Myocyte (in vitro differentiated cells): ENCODE data around the gene HTR2C. TPM values are rescaled to one million over a fixed set of nuclear protein-coding genes. Genes with fewer than 3 reads are reported as not detected.
"Not testable (repeated sequence)": the region's sequence is repeated elsewhere in the genome, so short reads cannot be mapped to it uniquely, and the experiment has no call there.

ENCODE experiments used
- DNase-seq: peaks from one replicate; pipeline ENCODE4 v3.0.0-alpha.2; 2012; ENCODE audit warnings: low read depth
- polyA plus RNA-seq: library from polyadenylated mRNA; unstranded; fragments of >200 nt; gene quantifications from one replicate; pipeline ENCODE4 v1.2.1, GENCODE V29; 2012; ENCODE audit warnings: missing spikeins
- total RNA-seq: library from RNA; depleted of rRNA; stranded (reverse); fragments of >200 nt; gene quantifications from 2 replicates; pipeline ENCODE4 v1.2.3, GENCODE V29; 2014

Gene HTR2C
- total RNA-seq = not detected in 2 replicates
- polyA plus RNA-seq = not detected

DNA sequence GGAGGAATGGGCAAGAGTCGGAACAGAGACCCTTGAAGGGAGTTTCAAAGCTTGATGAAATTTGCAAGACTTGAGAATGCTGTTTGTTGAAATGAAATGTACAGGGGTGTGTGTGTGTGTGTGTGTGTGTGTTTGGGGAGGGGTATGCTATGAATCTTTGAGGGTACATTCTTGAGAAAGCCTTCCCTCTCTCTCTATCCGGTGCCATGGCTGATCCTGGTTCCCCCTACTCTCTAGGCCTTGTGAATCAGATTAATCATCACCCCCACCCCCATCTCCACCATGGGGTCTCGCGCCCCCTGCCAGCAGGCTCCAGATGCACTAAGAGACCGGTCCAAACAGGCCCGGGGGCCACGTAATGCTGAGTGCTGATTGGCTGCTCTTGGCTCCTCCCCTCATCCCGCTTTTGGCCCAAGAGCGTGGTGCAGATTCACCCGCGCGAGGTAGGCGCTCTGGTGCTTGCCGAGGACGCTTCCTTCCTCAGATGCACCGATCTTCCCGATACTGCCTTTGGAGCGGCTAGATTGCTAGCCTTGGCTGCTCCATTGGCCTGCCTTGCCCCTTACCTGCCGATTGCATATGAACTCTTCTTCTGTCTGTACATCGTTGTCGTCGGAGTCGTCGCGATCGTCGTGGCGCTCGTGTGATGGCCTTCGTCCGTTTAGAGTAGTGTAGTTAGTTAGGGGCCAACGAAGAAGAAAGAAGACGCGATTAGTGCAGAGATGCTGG, at the start of gene HTR2C:
HTR2C (plus strand) TSS at position 441 of the 729 bp plus-strand sequence. CDS start 142,851 bp downstream, outside the sequence.
- DNase-seq = no peak

DNA sequence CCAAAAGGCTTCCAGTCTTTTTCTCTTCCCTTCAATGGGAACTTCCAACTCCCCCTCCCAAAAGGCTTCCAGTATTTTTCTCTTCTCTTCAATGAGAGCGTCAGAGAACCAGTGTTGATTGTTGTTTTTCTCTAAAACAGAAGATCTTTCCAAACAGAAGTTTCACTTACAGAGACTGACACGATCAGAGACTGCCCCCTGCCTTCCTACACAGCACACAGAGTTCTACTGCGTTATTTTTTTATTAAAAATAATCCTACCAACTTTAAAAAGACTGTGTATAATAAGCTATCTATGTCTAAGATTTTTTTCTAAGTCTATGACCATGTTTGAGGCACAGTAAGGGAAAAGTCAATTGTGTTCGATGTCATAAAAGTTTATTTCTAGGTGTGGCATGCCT, 3.5 kb upstream of the HTR2C start:
- DNase-seq = no peak

DNA sequence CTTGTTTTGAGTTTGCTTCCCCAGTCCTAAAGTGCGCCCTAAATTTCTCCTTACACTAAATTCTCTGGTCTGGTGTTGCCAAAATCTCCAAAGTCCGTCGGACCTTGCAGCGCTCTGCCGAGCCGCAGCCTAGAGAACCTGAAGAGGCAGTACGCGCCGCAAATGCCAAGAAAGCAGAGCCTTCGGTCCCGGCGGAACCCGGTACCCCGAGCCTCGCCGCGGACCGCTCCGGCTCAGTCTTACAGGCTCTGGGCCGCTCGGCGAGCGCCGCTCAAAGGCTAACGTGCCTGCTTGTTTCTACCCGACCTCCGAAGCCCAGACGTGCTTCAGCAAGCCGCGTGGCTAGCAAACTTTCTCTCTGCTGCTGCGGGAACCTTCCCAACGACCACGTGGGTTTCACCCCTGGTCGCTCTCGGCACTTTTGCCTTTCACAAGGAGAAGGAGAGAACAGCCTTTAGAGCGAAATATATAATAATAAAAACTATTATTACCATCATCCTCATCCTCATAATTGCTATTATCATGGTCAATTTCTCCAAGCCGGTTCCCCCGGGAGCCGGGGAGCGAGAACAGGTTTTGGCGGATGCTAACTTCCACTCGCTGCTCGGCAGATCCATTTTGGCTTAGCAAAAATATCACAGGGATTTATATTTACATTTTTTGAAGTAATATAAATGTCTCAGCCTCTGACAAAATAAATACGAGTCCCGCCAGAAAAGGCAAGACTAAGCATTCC, 2.2 kb upstream of the HTR2C start:
- DNase-seq = no peak

DNA sequence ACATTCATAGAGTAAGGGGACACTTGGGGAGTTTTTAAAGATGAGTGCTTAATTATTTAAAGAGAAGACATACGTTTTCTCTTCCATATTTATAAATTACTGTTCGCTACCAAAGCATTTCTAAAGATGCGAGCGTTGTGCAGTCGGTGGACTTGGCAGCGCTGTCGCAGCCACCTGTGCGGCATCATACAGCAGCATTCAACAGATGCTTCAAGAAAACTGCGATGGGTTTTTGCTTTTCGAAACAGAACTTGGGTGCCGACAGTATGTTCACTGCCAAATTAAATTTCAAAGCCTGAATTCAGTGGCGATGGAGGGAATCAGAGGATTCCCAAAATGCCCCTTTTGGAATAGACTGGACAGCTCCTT, 1.6 kb upstream of the HTR2C start:
- no peak for DNase-seq

DNA sequence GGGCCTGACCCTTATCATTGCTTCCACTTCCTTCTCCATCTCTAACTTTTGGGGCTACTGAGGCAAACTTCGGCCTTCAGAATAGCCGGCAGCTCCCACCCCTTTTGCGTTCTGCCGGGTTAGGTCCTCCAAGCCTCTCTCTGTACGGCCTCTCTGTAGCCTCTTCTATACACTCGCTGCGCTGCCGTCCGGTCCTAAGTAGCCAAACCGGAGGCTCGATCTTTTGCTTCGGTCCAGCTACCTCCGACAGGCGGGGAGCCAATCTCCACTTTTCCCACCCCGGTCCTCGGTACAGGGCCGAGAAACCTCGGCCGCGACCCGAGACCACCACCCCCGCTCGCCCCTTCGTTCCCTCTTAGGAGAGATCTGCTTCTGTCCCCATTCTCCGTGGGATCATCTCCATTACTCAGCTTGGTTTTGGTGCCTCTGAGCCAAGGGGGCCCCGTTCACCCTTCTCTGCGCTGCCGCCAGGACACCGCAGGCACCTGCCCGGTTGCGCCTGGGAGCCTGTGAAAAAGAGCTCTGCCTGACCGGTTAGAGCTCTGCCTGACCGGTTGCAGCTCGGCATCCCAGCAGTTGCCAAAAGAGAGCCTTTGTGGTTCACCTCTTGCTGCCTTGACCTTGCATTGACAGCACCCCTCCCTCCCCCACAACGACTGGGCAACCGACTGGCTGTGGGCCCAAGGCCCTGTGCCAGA, 1.0 kb upstream of the HTR2C start:
- DNase-seq = no peak

DNA sequence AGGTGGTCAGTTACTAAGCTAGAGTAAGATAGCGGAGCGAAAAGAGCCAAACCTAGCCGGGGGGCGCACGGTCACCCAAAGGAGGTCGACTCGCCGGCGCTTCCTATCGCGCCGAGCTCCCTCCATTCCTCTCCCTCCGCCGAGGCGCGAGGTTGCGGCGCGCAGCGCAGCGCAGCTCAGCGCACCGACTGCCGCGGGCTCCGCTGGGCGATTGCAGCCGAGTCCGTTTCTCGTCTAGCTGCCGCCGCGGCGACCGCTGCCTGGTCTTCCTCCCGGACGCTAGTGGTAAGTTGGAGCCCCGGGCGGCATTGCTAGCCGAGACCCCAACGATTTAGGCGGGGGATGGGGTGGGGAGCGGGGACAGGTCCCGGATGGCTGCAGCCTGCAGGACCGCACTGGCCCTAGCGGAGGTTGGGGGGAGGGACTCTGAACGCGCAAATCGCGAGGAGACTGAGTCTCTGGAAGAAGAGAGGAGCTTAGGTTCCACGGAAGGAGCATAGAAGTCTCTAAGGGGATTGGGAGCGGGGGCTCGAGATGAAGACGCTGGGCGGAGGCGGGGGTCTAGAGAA, 573 bp downstream of the HTR2C start:
- no peak for DNase-seq

DNA sequence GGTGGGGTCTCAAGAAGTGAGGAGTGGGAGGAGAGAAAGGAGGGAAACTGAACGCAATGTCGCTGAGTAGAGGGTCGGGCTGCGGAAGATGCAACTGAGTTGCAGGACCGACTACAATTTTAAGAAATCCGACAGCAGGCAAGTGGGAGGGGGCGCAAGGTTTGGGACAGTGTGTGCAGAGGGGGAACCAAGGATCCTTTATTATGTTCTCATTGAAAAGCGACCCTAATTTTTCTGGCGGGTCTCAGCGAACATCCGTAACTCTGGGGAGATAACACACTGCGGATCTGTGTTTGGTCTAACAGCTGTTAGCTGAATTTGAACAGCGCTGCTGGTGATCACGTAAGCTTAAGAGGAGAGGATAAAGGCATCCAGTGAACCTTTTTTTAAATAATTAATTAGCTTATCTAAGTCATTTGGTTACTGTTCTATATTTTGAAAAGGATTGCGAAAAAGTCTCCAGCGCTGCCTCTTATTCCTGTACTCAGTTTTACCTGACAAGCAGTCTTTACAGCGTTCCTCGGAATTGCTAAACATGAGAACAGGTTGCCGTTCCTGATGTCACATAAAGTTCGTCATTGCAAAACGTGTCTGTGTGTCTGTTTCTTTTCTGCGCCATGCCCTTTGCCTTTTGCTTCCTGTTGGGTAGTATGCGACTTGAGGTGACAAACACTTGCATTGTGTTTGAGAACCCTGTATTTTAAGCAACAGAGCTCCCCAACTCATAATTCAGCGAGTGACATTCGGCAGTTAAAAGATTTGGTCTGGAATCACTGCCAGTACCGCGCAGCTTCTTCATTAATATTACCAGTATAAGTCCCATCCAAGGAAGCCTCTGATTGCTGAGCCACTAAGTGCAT, 1.3 kb downstream of the HTR2C start:
- DNase-seq = no peak

DNA sequence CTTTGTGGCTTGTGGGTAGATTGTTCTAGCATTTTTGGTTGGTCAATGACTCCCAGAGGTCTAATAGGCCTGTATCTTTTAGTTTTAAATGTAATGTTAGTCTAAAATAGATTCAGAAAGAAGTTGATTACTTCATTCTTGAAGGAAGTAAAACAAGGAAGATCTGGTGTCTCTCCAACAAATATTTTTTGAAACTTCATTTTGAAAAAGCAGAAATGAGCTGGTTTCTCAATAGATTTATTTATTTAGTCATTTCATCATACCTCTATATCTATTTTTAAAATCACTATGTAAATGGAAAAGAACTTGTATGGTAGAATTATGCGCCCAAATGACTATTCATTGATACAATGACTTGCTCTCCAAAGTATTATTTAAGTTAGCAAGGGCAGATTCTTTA, 7.2 kb downstream of the HTR2C start:
- DNase-seq = no peak

DNA sequence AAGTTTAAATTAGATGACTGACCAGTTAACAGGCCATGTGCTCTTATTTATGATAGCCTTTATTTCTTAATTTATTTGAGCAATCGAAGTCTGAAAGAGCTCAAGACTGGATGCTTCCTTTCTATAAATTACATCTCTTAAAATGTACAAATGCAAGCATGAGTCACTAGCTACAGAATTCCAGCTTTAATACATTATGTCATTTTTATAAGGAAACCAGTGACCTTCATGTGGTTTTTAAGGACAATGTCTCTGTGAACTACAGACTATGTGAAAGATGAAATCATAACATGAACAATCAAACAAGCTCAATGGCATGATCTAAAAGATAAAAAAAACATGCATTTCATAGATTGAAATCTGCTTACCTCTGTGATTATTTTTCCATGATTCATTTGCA, 15.4 kb downstream of the HTR2C start:
- DNase-seq = no peak

DNA sequence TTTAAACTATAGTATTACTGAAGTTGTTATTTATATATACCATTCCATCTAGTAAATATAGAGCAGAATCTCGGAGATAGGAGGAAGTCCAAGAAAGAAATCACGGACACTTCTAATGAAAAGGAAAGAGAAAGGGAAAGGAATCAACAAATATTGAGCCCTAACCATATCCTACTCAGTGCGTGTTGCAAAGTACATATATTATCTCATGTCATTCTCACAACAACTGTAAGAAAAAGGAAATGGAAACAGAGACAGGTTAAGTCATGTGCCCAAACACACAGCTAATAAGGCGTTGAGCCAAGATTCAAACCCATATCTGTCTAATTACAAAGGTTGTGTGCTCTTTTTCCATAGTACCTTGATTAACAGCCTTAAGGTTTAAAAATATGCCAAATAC, 16.0 kb downstream of the HTR2C start:
- no peak for DNase-seq

DNA sequence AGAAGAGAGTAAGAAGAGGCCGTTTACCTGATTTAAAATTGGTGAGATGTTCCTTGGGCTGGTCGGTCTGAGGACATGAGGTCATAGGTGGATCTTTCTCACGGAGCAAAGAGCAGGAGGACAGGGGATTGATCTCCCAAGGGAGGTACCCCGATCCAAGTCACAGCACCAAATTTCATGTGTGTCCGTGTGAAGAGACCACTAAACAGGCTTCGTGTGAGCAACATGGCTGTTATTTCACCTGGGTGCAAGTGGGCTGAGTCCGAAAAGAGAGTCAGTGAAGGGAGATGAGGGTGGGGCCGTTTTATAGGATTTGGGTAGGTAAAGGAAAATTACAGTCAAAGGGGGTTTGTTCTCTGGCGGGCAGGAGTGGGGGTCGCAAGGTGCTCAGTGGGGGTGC, 22.7 kb downstream of the HTR2C start:
- DNase-seq = not testable (repeated sequence)

DNA sequence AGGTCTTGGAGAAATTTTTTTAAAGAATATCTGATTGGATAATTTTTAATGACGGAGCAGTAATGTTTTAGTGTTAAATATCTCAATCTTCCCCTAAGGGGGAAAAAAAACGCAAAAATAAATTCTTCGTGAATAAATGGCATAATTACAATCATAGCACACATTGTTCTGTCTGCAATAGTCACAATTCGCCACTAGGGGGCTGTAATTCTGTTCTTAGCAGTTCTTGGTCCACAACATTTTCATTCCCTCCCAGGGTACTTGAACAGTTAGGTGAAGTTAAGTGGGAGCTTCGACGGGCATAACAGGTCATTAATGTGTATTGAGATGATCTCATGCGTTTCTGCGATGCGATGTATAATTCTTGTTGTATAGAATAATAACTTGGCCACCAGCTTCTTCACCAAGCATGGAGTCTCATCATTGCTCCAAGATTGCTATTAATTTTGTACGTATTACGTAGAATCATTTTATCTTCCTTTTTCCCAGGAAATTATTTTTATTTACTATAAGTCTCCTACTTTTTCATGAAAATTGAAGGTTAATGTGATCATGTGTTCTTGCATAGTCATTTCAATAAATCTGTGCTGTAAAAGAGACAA, 27.2 kb downstream of the HTR2C start:
- DNase-seq = peak; percentile 11

DNA sequence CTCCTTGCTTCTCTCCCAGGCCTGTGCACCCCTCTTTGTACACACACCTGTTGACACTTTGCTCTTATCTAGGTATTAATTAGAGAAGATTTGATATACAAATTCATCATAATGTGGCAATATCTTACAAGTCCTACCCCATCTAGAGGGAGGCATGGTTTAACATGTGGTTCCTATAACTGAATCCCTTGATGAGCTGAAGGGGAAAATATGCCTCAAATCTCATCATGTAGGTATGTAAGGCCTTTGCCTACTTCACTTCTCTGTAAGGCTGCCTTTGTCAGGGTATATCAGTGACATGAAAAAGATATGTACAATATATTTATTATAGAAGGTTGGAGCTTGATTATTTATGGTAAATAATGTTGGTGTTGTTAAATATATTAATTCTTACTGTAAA, 31.9 kb downstream of the HTR2C start:
- no peak for DNase-seq

DNA sequence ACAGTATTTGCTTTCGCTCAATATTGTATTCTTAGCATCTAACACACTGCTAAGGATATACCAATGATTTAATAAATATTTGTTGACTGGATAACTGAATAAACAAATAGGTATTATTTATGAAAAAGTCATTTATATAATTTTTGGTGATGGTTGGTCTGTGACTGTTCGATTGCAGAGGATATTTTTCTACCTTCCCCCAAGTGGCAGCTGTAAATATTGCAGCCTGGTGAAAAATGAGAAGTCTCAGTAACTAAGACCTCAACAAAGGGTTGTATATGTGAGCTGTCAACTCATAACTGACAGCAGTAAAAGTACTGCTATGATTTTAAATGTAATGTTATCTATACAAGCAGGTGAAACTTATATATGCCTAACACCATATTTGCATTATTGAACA, 36.0 kb downstream of the HTR2C start:
- no peak for DNase-seq

DNA sequence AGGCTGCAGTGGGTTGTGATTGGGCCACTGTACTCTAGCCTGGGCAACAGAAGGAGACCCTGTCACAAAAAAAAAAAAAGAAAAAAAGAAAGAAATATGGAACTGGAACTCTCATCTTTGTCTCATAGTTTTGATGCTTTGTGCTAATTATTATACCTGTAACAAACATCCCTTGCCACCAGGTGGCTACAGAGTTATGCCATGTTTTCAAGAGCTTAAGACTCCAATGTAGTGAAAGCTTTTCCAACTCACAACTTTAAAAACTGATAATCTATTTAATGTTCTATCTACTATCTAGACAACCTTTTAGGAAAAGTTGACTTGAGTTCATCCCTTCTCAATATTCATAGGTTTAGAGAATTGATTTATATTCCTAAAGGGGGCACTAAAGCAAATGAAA, 42.4 kb downstream of the HTR2C start:
- DNase-seq = no peak

DNA sequence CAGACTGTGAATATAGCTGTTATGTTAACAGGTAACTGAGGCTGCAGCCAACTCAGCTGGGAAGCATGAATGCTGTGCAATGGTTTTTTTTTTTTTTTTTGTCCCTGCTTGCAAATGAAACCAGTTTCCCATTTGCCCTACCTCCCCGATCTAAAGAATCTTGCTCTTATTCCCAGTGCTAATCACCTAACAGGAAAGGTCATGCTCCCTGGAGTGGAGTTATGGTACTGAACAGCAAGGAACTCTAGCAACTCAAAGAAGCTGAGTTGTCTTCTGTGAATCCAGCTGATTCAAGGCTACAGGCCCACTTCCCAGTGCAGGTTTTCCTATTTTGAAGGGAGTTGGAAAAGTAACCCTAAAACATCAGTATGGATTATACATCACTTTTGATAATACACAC, 52.1 kb downstream of the HTR2C start:
- no peak for DNase-seq

DNA sequence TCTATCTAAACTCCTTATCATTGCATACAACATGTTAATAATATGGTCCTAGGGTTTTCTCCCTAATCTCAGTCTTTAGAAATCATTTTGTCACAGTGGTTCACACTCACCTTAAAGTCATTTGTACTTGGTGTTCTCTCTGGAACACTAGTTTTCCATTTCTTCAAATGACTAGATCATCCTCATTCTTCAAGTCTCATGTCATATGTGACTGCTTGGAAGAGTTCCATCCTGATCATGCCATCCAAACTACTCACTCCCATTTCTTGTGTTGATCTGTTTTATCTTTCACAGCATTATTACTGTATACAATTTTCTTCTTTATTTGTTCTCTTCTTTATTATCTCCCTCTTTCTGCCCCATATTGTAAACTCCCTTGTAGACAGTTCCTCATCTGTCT, 66.5 kb downstream of the HTR2C start:
- no peak for DNase-seq

DNA sequence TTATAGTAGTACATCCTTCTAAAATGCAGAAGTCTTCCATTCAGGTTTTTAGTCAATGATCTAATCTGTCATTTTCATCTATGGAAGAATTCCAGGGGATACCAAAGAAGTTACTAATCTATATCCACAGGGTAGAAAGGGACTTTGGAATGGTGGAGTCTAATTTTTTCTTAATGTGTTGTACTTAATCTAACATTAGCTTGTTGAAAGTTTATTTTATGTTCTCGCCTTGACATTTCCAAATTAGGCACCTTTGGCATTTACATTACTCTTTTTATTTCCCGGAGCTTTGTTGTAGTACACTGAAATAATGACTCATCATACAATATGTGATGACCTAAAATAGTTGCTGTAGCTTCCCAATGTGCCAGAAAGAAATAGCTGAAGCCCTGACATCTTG, 91.5 kb downstream of the HTR2C start:
- DNase-seq = no peak

DNA sequence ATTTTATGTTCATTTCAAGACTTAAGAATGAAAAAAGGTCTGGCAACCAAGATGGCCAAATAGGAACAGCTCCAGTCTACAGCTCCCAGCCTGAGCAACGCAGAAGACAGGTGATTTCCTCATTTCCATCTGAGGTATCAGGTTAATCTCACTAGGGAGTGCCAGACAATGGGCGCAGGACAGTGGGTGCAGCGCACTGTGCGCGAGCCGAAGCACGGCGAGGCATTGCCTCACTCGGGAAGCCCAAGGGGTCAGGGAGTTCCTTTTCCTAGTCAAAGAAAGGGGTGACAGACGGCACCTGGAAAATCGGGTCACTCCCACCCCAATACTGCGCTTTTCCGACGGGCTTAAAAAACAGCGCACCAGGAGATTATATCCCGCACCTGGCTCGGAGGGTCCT, 116.6 kb downstream of the HTR2C start:
- DNase-seq = not testable (repeated sequence)

DNA sequence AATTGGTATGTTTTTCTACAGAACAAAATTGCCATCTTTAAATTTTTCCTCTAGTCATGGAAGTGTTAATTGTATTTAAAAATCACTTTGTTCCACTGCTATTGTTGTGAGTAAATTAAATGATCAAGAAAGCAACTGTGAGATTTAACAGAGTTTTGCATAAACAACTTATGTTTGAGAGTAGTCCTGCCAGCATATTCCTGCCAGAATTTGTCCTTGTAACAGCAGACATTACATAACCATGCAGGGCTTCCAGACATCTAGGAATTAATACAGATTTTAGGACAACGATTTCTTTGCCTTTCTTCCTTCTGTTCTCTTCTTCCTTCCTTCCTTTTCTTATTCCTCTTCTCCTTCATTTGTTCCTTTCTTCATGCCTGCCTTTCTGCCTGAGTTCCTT, 125.5 kb downstream of the HTR2C start:
- DNase-seq = no peak

DNA sequence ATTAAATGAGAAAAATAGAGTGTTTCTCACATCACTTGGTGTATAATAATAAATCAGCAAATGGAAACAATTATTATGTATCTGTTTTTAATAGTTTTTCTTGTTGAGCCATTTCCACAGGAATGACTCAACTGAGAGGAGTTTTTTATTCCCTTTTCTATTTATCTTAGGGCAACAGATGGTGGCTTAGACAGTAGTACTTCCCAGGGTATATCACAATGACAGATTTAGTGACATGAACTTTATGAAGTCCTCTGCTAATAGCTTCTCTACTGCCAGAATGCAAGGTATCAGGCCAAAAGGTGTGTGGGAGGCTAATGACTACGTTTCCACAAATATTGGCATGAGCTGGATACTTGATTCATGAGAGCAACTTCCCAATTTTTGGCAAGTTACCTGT, 126.7 kb downstream of the HTR2C start:
- no peak for DNase-seq
